Measurements from ENCODE around the gene SLC29A1.
A peak's percentile ranks its signal among the peaks of the same experiment; 100 is the strongest.

The SLC29A1 gene

DNA sequence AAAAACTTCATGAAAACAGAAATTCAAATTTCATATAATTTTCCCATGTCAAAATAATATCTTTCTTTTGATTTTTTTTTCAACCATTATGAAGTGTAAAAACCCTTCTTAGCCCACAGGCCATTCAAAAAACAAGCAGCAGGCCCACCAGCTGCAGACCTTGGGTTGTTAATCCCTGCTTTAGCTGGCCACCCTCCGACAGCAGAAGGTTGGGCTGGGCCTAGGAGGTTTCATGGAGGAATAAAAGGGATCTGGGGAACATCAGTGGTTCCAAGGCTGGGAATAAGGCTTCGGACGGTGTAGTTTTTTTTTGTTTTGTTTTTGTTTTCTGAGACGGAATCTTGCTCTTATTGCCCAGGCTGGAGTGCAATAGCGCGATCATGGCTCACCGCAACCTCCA is 19.9 kb downstream of the SLC29A1 start:
- H3K4me3 ChIP-seq (ENCODE audit: low read depth, low read length) = no peak overlapping the region
- TF ChIP-seq, protein P1, sequence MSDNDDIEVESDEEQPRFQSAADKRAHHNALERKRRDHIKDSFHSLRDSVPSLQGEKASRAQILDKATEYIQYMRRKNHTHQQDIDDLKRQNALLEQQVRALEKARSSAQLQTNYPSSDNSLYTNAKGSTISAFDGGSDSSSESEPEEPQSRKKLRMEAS (IDR thresholded peaks at IDR 0.05; ENCODE audit: low read depth, low read length) = no peak
- TF ChIP-seq, protein P2, sequence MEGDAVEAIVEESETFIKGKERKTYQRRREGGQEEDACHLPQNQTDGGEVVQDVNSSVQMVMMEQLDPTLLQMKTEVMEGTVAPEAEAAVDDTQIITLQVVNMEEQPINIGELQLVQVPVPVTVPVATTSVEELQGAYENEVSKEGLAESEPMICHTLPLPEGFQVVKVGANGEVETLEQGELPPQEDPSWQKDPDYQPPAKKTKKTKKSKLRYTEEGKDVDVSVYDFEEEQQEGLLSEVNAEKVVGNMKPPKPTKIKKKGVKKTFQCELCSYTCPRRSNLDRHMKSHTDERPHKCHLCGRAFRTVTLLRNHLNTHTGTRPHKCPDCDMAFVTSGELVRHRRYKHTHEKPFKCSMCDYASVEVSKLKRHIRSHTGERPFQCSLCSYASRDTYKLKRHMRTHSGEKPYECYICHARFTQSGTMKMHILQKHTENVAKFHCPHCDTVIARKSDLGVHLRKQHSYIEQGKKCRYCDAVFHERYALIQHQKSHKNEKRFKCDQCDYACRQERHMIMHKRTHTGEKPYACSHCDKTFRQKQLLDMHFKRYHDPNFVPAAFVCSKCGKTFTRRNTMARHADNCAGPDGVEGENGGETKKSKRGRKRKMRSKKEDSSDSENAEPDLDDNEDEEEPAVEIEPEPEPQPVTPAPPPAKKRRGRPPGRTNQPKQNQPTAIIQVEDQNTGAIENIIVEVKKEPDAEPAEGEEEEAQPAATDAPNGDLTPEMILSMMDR (IDR thresholded peaks at IDR 0.05; ENCODE audit: low read depth, low read length) = no peak
- no peak for TF ChIP-seq MYC (IDR thresholded peaks at IDR 0.05; ENCODE audit: low read depth, low read length)
- no peak for TF ChIP-seq POLR2A (IDR thresholded peaks at IDR 0.05; ENCODE audit: extremely low read depth, insufficient read length)
- DNase-seq (ENCODE audit: low read depth) = no peak

DNA sequence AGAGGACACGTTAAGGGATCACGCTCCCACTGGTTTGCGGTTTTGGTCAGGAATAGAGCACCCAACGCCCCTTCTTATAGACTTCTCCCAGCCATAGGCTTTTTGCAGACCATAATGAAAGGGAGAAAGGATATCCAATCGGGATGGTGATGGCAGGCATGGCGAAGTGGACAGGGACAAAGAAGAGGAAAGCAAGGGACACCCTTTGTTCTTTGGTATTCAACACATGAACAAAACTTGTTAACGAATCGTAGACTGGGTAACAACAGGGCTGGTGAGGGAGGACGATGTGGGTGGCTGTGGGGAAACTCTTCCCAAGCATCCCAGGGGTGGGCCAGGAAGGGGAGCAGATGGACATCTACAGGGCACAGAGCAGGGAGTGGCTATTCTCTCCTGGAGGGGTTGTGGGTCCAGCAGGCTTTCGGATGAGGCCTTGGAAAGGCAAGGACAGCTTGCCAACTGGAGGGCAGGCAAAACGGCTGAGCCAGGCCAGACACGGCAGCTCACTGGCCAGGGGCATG is 22.1 kb downstream of the SLC29A1 start:
- H3K4me3 ChIP-seq (ENCODE audit: low read depth, low read length) = no peak overlapping the region
- DNase-seq (ENCODE audit: low read depth) = no peak
- TF ChIP-seq, protein P2 (IDR thresholded peaks at IDR 0.05; ENCODE audit: low read depth, low read length) = no peak
- TF ChIP-seq MYC (IDR thresholded peaks at IDR 0.05; ENCODE audit: low read depth, low read length) = no peak
- TF ChIP-seq POLR2A (IDR thresholded peaks at IDR 0.05; ENCODE audit: extremely low read depth, insufficient read length) = no peak
- TF ChIP-seq, protein P1 (IDR thresholded peaks at IDR 0.05; ENCODE audit: low read depth, low read length) = no peak

DNA sequence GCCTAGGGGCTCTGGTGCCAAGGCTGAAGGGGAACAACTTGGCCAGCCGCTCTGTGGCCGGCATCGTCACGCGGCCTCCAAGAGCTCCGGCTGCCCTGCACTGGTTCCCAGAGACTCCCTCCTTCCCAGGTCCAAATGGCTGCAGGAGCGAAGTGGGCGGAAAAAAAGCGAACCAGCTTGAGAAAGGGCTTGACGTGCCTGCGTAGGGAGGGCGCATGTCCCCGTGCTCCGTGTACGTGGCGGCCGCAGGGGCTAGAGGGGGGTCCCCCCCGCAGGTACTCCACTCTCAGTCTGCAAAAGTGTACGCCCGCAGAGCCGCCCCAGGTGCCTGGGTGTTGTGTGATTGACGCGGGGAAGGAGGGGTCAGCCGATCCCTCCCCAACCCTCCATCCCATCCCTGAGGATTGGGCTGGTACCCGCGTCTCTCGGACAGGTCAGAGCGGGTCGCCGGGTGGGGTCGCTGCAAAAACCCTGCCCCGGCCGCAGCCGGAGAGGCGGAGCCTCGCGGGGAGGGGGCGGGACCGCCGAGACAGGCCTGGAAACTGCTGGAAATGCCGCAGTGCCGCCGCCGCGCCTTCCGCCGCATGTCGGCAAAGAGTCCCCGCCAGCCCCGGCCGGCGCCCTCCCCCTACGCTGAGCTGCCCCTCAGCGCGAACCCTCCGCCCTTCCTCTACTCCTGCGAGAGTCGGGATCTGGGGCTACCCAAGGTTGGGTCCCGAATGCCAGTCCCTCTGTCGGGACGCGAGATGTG is 22.7 kb downstream of the SLC29A1 start:
- peak overlapping the region; percentile 99 for H3K4me3 ChIP-seq (ENCODE audit: low read depth, low read length)
- TF ChIP-seq MYC (IDR thresholded peaks at IDR 0.05; ENCODE audit: low read depth, low read length) = peak; percentile 72
- TF ChIP-seq POLR2A (IDR thresholded peaks at IDR 0.05; ENCODE audit: extremely low read depth, insufficient read length) = no peak
- TF ChIP-seq, protein P2 (IDR thresholded peaks at IDR 0.05; ENCODE audit: low read depth, low read length) = peak; percentile 26
- peak; percentile 86 for DNase-seq (ENCODE audit: low read depth)

DNA sequence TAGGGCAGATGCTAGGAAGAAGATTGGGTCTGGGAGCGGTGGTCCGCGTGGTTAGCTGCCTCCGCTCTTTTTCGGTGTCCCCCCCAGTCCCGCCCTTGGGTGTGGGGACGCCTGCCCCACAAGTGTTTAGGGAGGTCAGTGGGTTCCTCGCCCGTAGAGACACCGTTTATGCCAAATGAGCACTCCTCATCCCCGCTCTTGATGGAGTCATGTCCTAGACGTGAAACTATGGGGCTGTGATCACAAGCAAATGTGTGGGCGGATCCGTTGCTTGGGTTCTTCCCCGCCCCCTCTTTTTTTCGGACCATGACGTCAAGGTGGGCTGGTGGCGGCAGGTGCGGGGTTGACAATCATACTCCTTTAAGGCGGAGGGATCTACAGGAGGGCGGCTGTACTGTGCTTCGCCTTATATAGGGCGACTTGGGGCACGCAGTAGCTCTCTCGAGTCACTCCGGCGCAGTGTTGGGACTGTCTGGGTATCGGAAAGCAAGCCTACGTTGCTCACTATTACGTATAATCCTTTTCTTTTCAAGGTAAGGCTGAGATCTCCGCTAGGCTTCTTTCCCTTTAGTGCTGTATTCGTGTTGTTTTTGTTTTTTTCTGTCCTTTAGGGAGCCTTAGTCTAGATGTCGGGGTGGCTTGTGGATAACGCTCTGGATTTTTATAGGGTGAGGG is 23.4 kb downstream of the SLC29A1 start, which contains the start of gene HSP90AB1:
TSS of gene HSP90AB1 (plus strand) at position 439 of the 675 bp plus-strand sequence. CDS start 1,529 bp downstream, outside the sequence.
- TF ChIP-seq, protein P2 (IDR thresholded peaks at IDR 0.05; ENCODE audit: low read depth, low read length) = no peak
- TF ChIP-seq, protein P1 (IDR thresholded peaks at IDR 0.05; ENCODE audit: low read depth, low read length) = peak; percentile 76
- TF ChIP-seq POLR2A (IDR thresholded peaks at IDR 0.05; ENCODE audit: extremely low read depth, insufficient read length) (peak; percentile 99), MYC (IDR thresholded peaks at IDR 0.05; ENCODE audit: low read depth, low read length) (peak; percentile 81)
- peak within 1 kb of the TSS; percentile 99 for H3K4me3 ChIP-seq (ENCODE audit: low read depth, low read length)
- peak; percentile 98 for DNase-seq (ENCODE audit: low read depth)

DNA sequence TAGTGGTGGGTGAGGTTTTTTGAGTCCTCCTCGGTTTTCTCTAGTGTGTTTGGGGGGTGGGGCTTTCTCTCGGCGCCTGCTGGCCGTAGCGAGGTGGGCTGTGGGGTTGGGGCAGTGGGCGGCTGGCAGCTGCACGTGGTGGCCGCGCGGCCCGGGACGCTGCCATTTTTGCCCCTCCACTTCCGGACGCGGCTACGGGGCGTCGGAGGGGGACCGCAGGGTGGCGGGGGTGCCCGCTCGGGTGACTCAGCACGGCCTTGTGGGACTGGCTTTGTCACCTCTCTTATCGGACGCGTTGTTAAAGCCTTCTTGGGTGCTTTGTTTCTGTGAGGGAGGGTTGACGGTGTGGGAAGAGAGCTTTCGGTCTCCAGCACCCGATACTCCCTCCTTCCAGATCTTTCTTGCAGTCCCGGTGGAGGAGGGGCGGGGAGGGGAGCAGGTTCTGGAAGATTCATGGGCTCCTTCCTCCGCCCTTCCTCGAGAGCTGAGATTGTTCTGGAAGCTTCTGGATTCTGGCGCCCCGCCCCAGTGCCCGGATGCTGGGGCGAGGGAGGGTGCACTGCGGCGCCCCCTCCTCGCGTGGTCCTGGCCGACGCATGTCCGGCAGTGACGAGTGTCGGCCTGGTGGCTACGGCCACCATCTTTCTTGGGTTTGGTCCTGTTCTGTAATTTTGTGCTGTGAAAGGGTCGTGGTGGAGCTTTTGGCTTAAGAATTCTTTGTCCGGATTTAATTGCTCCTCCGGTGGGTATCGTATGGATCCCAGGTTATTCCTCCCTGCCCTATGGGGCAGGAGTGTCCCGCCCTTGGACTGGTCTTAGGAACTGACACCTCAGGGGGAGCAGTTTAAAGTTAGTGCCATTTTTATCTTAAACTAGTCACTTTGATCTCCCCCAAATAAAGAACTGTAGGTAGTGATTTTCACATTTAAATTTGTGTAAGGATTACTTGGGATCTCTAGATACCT is 24.2 kb downstream of the SLC29A1 start:
- peak overlapping the region; percentile 99 for H3K4me3 ChIP-seq (ENCODE audit: low read depth, low read length)
- DNase-seq (ENCODE audit: low read depth) = peak; percentile 86
- TF ChIP-seq MYC (IDR thresholded peaks at IDR 0.05; ENCODE audit: low read depth, low read length) (peak; percentile 98), POLR2A (IDR thresholded peaks at IDR 0.05; ENCODE audit: extremely low read depth, insufficient read length) (no peak)
- TF ChIP-seq, protein P2 (IDR thresholded peaks at IDR 0.05; ENCODE audit: low read depth, low read length) = no peak
- TF ChIP-seq, protein P1 (IDR thresholded peaks at IDR 0.05; ENCODE audit: low read depth, low read length) = peak; percentile 96
